WTC11 (cell line): ENCODE measurements around the gene RAB3A. TPM values are rescaled to one million over a fixed set of nuclear protein-coding genes. Genes with fewer than 3 reads are reported as not detected.

ENCODE experiments used
- ATAC-seq: fragments of 200-7000 bp; cut with Tn5 transposase; 2 replicates; pipeline ENCODE4 v1.10.0; 2021; ENCODE audit warnings: mild to moderate bottlenecking, moderate library complexity
- CTCF ChIA-PET: fragments of 300-600 bp; sonication (Branson Sonifier 250); formaldehyde crosslinking; loops from one replicate; lab custom pipeline; 2021; ENCODE audit warnings: antibody characterized with exemption; lab: Charles Lee
- POLR2A ChIA-PET: fragments of 350-600 bp; sonication (Branson Sonifier 250); formaldehyde crosslinking; loops from one replicate; lab custom pipeline; 2021; ENCODE audit warnings: antibody characterized with exemption; lab: Charles Lee
- DNase-seq: peaks from one replicate; pipeline ENCODE4 v3.0.0; 2021; ENCODE audit warnings: low spot score
- H3K27ac Mint-ChIP-seq: 2 replicates; pipeline ENCODE4 v1.8.0; 2021; ENCODE audit warnings: mixed read lengths
- H3K27me3 Mint-ChIP-seq: 2 replicates; pipeline ENCODE4 v1.8.0; 2021; ENCODE audit warnings: low read depth, mild to moderate bottlenecking, moderate library complexity, mixed read lengths
- H3K36me3 Mint-ChIP-seq: 2 replicates; pipeline ENCODE4 v1.8.0; 2021; ENCODE audit warnings: mixed read lengths
- H3K4me1 Mint-ChIP-seq: 2 replicates; pipeline ENCODE4 v1.8.0; 2022; ENCODE audit warnings: mixed read lengths
- H3K4me3 Mint-ChIP-seq: 2 replicates; pipeline ENCODE4 v1.8.0; 2021; ENCODE audit warnings: mild to moderate bottlenecking, moderate library complexity, mixed read lengths
- H3K9me3 Mint-ChIP-seq: 2 replicates; pipeline ENCODE4 v1.8.0; 2021; ENCODE audit warnings: mixed read lengths
- CREB1 ChIP-seq: sonication (generic); formaldehyde crosslinking; IDR thresholded peaks from 2 replicates; pipeline ENCODE4 v1.8.0; 2023; ENCODE audit warnings: mild to moderate bottlenecking, missing genetic modification reagents
- E2F1 ChIP-seq: sonication (generic); formaldehyde crosslinking; IDR thresholded peaks from 2 replicates; pipeline ENCODE4 v1.8.0; 2022; ENCODE audit warnings: mild to moderate bottlenecking, missing genetic modification reagents
- ESRRA ChIP-seq: sonication (generic); formaldehyde crosslinking; IDR thresholded peaks from 2 replicates; pipeline ENCODE4 v1.8.1; 2022; ENCODE audit warnings: mild to moderate bottlenecking, missing genetic modification reagents, borderline replicate concordance
- ETV6 ChIP-seq: sonication (generic); formaldehyde crosslinking; IDR thresholded peaks from 2 replicates; pipeline ENCODE4 v1.8.1; 2022; ENCODE audit warnings: mild to moderate bottlenecking, missing genetic modification reagents
- FOXP4 ChIP-seq: sonication (generic); formaldehyde crosslinking; IDR thresholded peaks from 2 replicates; pipeline ENCODE4 v1.8.0; 2022; ENCODE audit warnings: mild to moderate bottlenecking, missing genetic modification reagents
- GRHL2 ChIP-seq: fragments of 250-450 bp; sonication (Bioruptor Pico); IDR thresholded peaks from 2 replicates; pipeline ENCODE4 v1.8.0; 2022; ENCODE audit warnings: mild to moderate bottlenecking, moderate library complexity; ENCODE audit not compliant: insufficient replicate concordance, severe bottlenecking
- NFYB ChIP-seq: sonication (generic); formaldehyde crosslinking; conservative IDR thresholded peaks from 2 replicates; pipeline ENCODE4 v1.8.0; 2022; ENCODE audit warnings: low read depth, missing genetic modification reagents
- NR3C1 ChIP-seq: sonication (generic); formaldehyde crosslinking; conservative IDR thresholded peaks from 2 replicates; pipeline ENCODE4 v1.8.1; 2023; ENCODE audit warnings: low read depth, mild to moderate bottlenecking, missing genetic modification reagents
- RORB ChIP-seq: fragments of 250-450 bp; sonication (Bioruptor Pico); IDR thresholded peaks from 2 replicates; pipeline ENCODE4 v1.9.0; 2021; ENCODE audit warnings: mild to moderate bottlenecking
- SMAD3 ChIP-seq: sonication (generic); formaldehyde crosslinking; IDR thresholded peaks from 2 replicates; pipeline ENCODE4 v1.8.0; 2022; ENCODE audit warnings: missing genetic modification reagents, mild to moderate bottlenecking, borderline replicate concordance
- STAT6 ChIP-seq: sonication (generic); formaldehyde crosslinking; conservative IDR thresholded peaks from 2 replicates; pipeline ENCODE4 v1.8.1; 2023; ENCODE audit warnings: mild to moderate bottlenecking, low read depth, missing genetic modification reagents, moderate library complexity
- TCF7 ChIP-seq: sonication (generic); formaldehyde crosslinking; IDR thresholded peaks from 2 replicates; pipeline ENCODE4 v1.8.0; 2022; ENCODE audit warnings: mild to moderate bottlenecking, low read depth, missing genetic modification reagents, moderate library complexity
- TEAD4 ChIP-seq: sonication (generic); formaldehyde crosslinking; IDR thresholded peaks from 2 replicates; pipeline ENCODE4 v1.8.0; 2022; ENCODE audit warnings: mild to moderate bottlenecking, missing genetic modification reagents
- ZNF396 ChIP-seq: fragments of 250-450 bp; sonication (Bioruptor Pico); IDR thresholded peaks from 2 replicates; pipeline ENCODE4 v1.8.0; 2021; ENCODE audit warnings: mild to moderate bottlenecking, moderate library complexity, borderline replicate concordance
- ZNF423 ChIP-seq: fragments of 250-450 bp; sonication (Bioruptor Pico); IDR thresholded peaks from 2 replicates; pipeline ENCODE4 v2.1.2; 2022; ENCODE audit warnings: mild to moderate bottlenecking, moderate library complexity
- ZNF671 ChIP-seq: fragments of 250-450 bp; sonication (Bioruptor Pico); IDR thresholded peaks from 2 replicates; pipeline ENCODE4 v1.8.0; 2021; ENCODE audit warnings: mild to moderate bottlenecking
- ZSCAN18 ChIP-seq: fragments of 250-450 bp; sonication (Bioruptor Pico); IDR thresholded peaks from 2 replicates; pipeline ENCODE4 v2.1.2; 2022; ENCODE audit warnings: mild to moderate bottlenecking, moderate library complexity
- total RNA-seq: library from RNA; stranded (reverse); gene quantifications from 3 replicates; pipeline ENCODE4 v1.2.3, GENCODE V29; 2021
- TF ChIP-seq, protein P1 (sequence below): sonication (generic); formaldehyde crosslinking; IDR thresholded peaks from 2 replicates; pipeline ENCODE4 v1.8.1; 2023; ENCODE audit warnings: mild to moderate bottlenecking, missing genetic modification reagents, moderate library complexity
- TF ChIP-seq, protein P2 (sequence below): sonication (generic); formaldehyde crosslinking; IDR thresholded peaks from 2 replicates; pipeline ENCODE4 v1.8.1; 2022; ENCODE audit warnings: mild to moderate bottlenecking, missing genetic modification reagents, moderate library complexity, borderline replicate concordance
- TF ChIP-seq, protein P3 (sequence below): sonication (generic); formaldehyde crosslinking; IDR thresholded peaks from 2 replicates; pipeline ENCODE4 v1.8.0; 2022; ENCODE audit warnings: mild to moderate bottlenecking, missing genetic modification reagents

Gene RAB3A
- total RNA-seq, 1 experiment from 2014 or later: 12.2 TPM

GRCh38 chr19:18226956-18227780 lies 23.3 kb upstream of the RAB3A start:
- Mint-ChIP-seq H3K4me3 (0 out of 2 replicates have a peak overlapping the region, but pooled peaks have one; percentile 12), H3K27me3 (peaks cover 36% of the 10 kb centered on the region), H3K9me3 (no peaks in the 10 kb centered on the region), H3K27ac (no peak overlapping the region)
- POLR2A ChIA-PET: no interaction called here
- no peak for DNase-seq
- TF ChIP-seq TCF7 (CRISPR knock-in tag) (no peak), NR3C1 (CRISPR knock-in tag) (no peak), E2F1 (CRISPR knock-in tag) (no peak), STAT6 (CRISPR knock-in tag) (no peak), TEAD4 (no peak), GRHL2 (no peak), NFYB (CRISPR knock-in tag) (no peak), ESRRA (CRISPR knock-in tag) (no peak), ZNF423 (no peak), ZNF671 (no peak), CREB1 (CRISPR knock-in tag) (no peak), ETV6 (CRISPR knock-in tag) (no peak), RORB (CRISPR knock-in tag) (no peak), ZNF396 (CRISPR knock-in tag) (no peak), FOXP4 (CRISPR knock-in tag) (no peak), SMAD3 (CRISPR knock-in tag) (no peak), ZSCAN18 (CRISPR knock-in tag) (no peak)
- TF ChIP-seq, protein P1, sequence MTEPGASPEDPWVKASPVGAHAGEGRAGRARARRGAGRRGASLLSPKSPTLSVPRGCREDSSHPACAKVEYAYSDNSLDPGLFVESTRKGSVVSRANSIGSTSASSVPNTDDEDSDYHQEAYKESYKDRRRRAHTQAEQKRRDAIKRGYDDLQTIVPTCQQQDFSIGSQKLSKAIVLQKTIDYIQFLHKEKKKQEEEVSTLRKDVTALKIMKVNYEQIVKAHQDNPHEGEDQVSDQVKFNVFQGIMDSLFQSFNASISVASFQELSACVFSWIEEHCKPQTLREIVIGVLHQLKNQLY (CRISPR knock-in tag): no peak
- TF ChIP-seq, protein P2, sequence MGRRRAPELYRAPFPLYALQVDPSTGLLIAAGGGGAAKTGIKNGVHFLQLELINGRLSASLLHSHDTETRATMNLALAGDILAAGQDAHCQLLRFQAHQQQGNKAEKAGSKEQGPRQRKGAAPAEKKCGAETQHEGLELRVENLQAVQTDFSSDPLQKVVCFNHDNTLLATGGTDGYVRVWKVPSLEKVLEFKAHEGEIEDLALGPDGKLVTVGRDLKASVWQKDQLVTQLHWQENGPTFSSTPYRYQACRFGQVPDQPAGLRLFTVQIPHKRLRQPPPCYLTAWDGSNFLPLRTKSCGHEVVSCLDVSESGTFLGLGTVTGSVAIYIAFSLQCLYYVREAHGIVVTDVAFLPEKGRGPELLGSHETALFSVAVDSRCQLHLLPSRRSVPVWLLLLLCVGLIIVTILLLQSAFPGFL: no peak
- TF ChIP-seq, protein P3, sequence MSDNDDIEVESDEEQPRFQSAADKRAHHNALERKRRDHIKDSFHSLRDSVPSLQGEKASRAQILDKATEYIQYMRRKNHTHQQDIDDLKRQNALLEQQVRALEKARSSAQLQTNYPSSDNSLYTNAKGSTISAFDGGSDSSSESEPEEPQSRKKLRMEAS: no peak
- TF ChIP-seq, all 79 proteins: peak for 0
- Mint-ChIP-seq H3K4me1 (peaks cover 31% of the 10 kb centered on the region), H3K36me3 (no peaks in the 10 kb centered on the region)
- ATAC-seq: no peak
- CTCF ChIA-PET: interaction anchor here (1.9 to 3.9 kb wide), 2 partner anchors 27 to 52 kb away, joined by 6 to 72 read pairs; a partner anchor contains a TSS
